ENCODE measurements around the gene ADGRA1. TPM values are rescaled to one million over a fixed set of nuclear protein-coding genes. Genes with fewer than 3 reads are reported as not detected.

Gene ADGRA1
- total RNA-seq, 1 donor from 2014 or later = not detected

DNA sequence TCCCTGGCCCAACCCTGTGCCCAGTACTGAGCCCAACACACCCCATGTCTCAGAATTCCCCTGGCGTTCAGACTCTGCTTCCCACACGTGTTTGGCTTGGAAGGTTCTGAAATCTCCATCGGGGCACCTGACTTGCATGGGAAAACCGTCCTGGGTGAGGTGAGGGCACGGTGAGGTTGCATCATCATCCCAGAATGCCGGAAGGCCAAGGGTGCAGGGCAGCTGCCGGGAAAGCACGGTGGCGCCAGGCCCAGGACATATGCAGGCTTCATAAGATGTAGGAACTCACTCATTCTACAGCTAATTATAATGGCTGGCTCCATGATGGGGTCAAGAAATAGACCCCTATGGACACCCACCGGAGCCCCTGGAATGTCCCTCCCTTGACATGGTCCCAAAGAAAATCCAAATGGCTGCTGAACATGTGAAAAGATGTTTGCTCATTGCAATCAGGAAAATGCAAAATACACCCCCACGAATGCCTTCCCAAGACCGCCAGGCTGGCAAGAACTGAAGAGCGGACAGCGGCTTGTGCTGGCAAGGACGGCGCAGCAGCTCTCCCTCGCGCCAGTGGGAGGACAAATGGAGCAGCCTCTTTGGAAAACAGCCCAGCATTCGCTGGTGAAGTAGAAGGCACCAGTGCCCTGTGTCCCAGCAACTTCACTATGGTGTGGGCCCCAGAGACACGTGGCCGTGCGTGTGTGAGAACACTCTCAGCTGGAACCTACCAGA, 74.6 kb downstream of the ADGRA1 start:
- DNase-seq (peak; percentile 80), ATAC-seq (peak; percentile 13)
- intact Hi-C loops (cut with DNase I) = no loop called here
- peaks cover 30% of the 10 kb centered on the region for H3K27me3 ChIP-seq
- no peak overlapping the region for H3K4me3 ChIP-seq
- TF ChIP-seq, protein P1, sequence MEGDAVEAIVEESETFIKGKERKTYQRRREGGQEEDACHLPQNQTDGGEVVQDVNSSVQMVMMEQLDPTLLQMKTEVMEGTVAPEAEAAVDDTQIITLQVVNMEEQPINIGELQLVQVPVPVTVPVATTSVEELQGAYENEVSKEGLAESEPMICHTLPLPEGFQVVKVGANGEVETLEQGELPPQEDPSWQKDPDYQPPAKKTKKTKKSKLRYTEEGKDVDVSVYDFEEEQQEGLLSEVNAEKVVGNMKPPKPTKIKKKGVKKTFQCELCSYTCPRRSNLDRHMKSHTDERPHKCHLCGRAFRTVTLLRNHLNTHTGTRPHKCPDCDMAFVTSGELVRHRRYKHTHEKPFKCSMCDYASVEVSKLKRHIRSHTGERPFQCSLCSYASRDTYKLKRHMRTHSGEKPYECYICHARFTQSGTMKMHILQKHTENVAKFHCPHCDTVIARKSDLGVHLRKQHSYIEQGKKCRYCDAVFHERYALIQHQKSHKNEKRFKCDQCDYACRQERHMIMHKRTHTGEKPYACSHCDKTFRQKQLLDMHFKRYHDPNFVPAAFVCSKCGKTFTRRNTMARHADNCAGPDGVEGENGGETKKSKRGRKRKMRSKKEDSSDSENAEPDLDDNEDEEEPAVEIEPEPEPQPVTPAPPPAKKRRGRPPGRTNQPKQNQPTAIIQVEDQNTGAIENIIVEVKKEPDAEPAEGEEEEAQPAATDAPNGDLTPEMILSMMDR (IDR thresholded peaks at IDR 0.05) = no peak
- no peak overlapping the region for H3K27ac ChIP-seq
- H3K4me1 ChIP-seq = peaks cover 7% of the 10 kb centered on the region
- H3K9me3 ChIP-seq = no peaks in the 10 kb centered on the region
- H3K36me3 ChIP-seq = no peaks in the 10 kb centered on the region

DNA sequence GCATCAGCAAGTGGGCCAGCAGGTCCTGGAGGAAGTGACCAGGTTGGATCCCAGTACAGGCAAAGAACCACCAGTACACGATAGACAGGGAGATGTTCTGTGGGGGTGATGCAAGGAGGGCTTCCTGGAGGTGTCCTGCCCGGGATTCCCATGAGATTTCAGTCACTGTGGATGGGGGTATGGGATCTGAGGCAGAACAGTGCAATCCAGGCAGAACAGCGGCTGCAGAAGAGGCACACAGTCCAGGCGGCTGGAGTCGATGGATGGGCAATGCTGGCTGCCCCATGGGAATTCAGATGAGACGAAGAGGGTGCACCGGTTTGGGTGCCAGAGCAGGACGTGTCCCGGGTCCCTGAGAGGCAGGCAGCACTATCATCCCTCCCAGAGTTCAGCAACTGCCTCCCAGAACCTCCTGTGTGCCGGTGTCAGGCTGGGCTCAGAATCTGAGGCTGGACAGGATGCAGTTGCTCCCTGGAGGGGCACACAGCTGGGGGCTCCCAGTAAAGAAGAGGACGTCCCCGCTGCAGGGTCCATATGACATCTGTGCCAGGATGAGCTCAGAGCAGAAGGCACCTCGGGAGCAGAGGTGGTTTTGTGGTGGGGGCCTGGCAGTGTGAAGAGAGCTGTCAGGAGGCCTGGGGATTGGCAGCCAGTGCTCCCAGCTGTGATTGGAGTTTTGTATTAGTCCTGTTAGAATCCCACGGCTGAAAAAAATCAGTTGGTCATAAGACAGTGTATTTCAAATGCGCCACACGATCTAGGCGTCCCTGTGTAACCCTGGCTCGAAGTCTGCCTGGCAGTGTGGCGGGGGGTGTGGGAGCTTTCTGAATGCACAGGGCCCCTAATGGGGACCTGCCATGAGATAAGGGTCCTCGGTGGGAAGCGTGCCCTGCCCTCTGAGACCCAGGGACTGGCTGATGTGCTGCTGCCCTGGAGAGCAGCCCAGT, 75.5 kb downstream of the ADGRA1 start:
- TF ChIP-seq, protein P1 (IDR thresholded peaks at IDR 0.05) = no peak
- Histone ChIP-seq H3K27ac (no peak overlapping the region), H3K9me3 (no peaks in the 10 kb centered on the region), H3K4me1 (peaks cover 7% of the 10 kb centered on the region), H3K27me3 (peaks cover 30% of the 10 kb centered on the region), H3K36me3 (no peaks in the 10 kb centered on the region), H3K4me3 (no peak overlapping the region)
- no peak for ATAC-seq
- intact Hi-C loops (cut with DNase I) = no loop called here
- no peak for DNase-seq

DNA sequence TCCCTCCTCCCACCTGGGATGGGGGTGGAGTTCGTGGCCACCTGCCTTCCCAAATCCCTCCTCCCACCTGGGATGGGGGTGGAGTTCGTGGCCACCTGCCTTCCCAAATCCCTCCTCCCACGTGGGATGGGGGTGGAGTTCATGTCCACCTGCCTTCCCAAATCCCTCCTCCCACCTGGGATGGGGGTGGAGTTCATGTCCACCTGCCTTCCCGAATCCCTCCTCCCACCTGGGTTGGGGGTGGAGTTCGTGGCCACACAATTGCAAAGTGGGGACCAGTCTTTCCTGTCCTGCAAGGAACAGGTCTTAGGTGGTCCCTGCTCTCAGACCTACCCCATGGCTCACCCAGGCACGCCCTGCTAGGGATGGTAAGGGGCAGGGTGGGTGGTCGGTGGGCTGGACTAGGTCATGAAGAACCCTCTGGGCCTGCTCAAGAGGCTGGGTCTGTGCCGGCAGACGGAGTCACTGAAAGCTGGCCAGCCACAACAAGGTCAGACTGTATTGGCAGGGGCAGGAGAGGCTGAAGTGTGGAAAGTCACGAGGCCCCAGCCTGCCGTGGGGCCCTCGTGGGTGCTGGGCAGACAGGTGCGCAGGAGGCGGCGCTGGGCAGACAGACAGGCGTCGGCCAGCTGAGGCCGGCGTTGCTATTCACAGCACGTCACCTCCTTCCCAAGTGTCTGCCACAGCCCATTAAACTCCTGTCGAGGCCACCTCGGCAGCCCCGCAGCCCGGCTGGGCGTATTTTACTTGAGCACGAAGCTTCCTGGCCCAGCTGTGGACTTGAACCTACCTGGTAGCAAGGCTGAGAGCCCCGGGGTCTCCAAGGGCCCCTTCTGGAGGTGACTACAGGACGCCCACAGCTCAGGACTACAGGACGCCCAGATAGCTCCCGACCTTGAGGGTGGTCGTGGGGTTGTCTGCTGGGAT, 76.4 kb downstream of the ADGRA1 start:
- no peaks in the 10 kb centered on the region for H3K9me3 ChIP-seq
- no peak overlapping the region for H3K27ac ChIP-seq
- H3K4me1 ChIP-seq = peaks cover 7% of the 10 kb centered on the region
- intact Hi-C loops (cut with DNase I) = no loop called here
- H3K27me3 ChIP-seq = peaks cover 30% of the 10 kb centered on the region
- ATAC-seq (peak; percentile 42), DNase-seq (peak; percentile 80)
- TF ChIP-seq, protein P1 (IDR thresholded peaks at IDR 0.05) = no peak
- no peak overlapping the region for H3K4me3 ChIP-seq
- H3K36me3 ChIP-seq = no peaks in the 10 kb centered on the region

DNA sequence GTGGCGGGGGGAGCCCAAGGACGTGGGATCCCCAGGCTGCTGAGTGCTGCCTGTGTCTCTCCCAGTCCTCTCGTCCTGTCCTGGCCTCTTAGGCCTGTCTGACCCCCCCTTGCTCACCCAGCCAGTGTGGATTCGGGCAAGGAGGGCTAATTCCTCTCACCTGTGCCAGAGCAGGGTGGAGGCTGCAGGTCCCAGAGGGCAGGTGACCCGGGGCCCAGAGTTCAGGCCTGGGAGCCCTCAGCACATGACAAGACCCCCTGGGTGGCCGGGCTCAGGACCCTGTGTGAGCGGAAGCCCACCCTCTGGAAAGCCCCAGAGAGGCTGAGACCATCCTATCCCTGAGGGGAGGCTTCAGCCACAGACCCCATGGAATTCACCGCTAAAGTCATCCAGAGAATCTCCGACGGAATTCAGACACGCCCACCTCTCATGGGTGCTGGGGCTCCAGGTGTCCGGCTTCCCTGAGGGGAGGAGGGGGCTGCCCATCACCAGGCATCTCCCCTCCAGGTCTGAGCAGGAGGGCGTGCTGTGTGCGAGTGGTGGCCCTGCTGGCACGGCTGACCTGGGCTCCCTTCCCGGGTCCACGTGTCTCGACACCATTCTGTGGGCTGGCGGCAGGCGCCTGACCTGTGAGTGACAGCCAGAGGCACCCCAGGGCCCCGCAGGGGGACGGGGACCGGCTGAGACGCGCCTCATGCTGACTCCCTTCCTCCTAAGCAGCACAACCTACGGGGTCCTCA, 77.3 kb downstream of the ADGRA1 start:
- Histone ChIP-seq H3K36me3 (no peaks in the 10 kb centered on the region), H3K4me1 (peaks cover 7% of the 10 kb centered on the region), H3K9me3 (no peaks in the 10 kb centered on the region), H3K27ac (no peak overlapping the region), H3K4me3 (no peak overlapping the region), H3K27me3 (peaks cover 30% of the 10 kb centered on the region)
- no peak for DNase-seq
- intact Hi-C loops (cut with DNase I) = no loop called here
- no peak for ATAC-seq
- TF ChIP-seq, protein P1 (IDR thresholded peaks at IDR 0.05) = no peak

Measured in upper lobe of right lung (tissue), 1 donor.